ENCODE measurements around the gene COL26A1. TPM values are rescaled to one million over a fixed set of nuclear protein-coding genes. Genes with fewer than 3 reads are reported as not detected.

The COL26A1 gene
- polyA plus RNA-seq, 1 donor (not counting 4 experiments of a cell fraction or from before 2014, with no cell fraction given): not detected

DNA sequence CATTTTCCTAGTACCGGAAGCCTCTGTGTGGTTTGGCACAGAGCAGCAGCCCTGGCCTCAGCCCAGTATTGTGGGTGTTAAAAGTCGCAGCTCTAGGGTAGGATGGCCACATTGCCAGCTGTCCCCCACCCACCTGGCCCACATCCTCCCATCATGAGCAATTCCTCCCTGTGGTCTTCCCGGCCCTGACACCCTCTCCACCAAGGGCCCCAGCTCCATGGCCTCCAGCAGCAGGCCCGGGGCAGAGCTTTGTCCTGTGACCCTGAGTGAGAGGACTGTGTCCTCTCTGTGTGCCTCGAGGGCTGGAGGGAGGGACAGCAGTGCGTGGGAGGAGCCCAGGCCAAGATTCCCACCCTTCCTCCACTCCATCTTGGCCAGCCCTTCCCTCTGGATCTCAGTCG lies 172.7 kb downstream of the COL26A1 start:
- H4K20me1 ChIP-seq (ENCODE audit: control insufficient read depth, extremely low read depth, insufficient read depth, low read length): no peaks in the 10 kb centered on the region
- no peak for FAIRE-seq

DNA sequence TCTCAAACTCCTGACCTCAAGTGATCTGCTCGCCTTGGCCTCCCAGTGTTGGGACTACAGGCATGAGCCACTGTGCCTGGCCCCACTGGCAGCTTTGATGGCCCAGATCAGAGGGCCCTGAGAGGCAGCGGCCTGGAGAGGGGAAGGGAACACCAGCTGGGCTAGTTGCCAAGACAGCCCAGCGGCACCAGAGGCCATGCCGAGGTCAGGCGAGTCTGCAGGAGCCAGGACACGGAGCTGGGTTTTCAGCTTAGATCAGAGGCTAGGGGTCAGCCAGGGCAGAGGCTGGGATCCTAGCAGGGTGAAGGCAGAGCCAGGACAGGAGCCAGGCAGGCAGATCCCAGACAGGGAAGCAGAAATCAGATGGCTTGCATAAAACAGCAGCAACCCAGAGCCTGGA lies 173.6 kb downstream of the COL26A1 start:
- Histone ChIP-seq H3K27me3 (ENCODE audit: control insufficient read depth, extremely low read depth, insufficient read depth, low read length) (peaks cover 4% of the 10 kb centered on the region), H3K9me3 (ENCODE audit: control insufficient read depth, low read depth, low read length) (peaks cover 2% of the 10 kb centered on the region), H3K4me3 (ENCODE audit: control insufficient read depth in 2 of 3, extremely low read depth in 1 of 3, insufficient read depth in 2 of 3, low read depth in 1 of 3, low read length in 3 of 3) (no peak overlapping the region), H3K4me1 (ENCODE audit: control insufficient read depth, extremely low read depth, insufficient read depth, low read length) (no peaks in the 10 kb centered on the region), H3K27ac (ENCODE audit: control insufficient read depth, insufficient read depth, low read length) (no peak overlapping the region), H3K4me2 (ENCODE audit: control insufficient read depth, extremely low read depth, insufficient read depth, low read depth, low read length) (no peak overlapping the region), H3K79me2 (ENCODE audit: control insufficient read depth, insufficient read depth, low read length) (no peaks in the 10 kb centered on the region), H3K9me1 (ENCODE audit: control insufficient read depth, extremely low read depth, insufficient read depth, low read length) (no peaks in the 10 kb centered on the region), H2AFZ (ENCODE audit: control insufficient read depth, low read length) (no peak overlapping the region), H4K20me1 (ENCODE audit: control insufficient read depth, extremely low read depth, insufficient read depth, low read length) (no peaks in the 10 kb centered on the region), H3K36me3 (ENCODE audit: control insufficient read depth in 2 of 2, extremely low read depth in 1 of 2, insufficient read depth in 2 of 2, low read length in 2 of 2) (no peaks in the 10 kb centered on the region), H3K9ac (ENCODE audit: control insufficient read depth, extremely low read depth, insufficient read depth, low read length) (no peak overlapping the region)
- no peak for TF ChIP-seq EZH2 (IDR thresholded peaks at IDR 0.05; ENCODE audit: low read length)
- TF ChIP-seq, protein P1, sequence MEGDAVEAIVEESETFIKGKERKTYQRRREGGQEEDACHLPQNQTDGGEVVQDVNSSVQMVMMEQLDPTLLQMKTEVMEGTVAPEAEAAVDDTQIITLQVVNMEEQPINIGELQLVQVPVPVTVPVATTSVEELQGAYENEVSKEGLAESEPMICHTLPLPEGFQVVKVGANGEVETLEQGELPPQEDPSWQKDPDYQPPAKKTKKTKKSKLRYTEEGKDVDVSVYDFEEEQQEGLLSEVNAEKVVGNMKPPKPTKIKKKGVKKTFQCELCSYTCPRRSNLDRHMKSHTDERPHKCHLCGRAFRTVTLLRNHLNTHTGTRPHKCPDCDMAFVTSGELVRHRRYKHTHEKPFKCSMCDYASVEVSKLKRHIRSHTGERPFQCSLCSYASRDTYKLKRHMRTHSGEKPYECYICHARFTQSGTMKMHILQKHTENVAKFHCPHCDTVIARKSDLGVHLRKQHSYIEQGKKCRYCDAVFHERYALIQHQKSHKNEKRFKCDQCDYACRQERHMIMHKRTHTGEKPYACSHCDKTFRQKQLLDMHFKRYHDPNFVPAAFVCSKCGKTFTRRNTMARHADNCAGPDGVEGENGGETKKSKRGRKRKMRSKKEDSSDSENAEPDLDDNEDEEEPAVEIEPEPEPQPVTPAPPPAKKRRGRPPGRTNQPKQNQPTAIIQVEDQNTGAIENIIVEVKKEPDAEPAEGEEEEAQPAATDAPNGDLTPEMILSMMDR (optimal IDR thresholded peaks at IDR 0.05 in 1 of 3, IDR thresholded peaks at IDR 0.05 in 1 of 3, conservative IDR thresholded peaks at IDR 0.05 in 1 of 3; ENCODE audit: extremely low read depth in 1 of 3, insufficient read depth in 2 of 3, low read length in 3 of 3): no peak
- DNase-seq (ENCODE audit: low read depth, low spot score): no peak
- dilution Hi-C loops (cut with MboI; ENCODE audit: extremely low pct_ligation_motif_present, low sequenced_read_pairs): no loop called here
- FAIRE-seq: no peak

More for the DNA sequence above, 172.7 kb downstream of the COL26A1 start:
- Histone ChIP-seq H3K27ac (ENCODE audit: control insufficient read depth, insufficient read depth, low read length) (no peak overlapping the region), H3K36me3 (ENCODE audit: control insufficient read depth in 2 of 2, extremely low read depth in 1 of 2, insufficient read depth in 2 of 2, low read length in 2 of 2) (no peaks in the 10 kb centered on the region), H3K9me3 (ENCODE audit: control insufficient read depth, low read depth, low read length) (peaks cover 2% of the 10 kb centered on the region), H3K4me1 (ENCODE audit: control insufficient read depth, extremely low read depth, insufficient read depth, low read length) (no peaks in the 10 kb centered on the region), H2AFZ (ENCODE audit: control insufficient read depth, low read length) (no peak overlapping the region), H3K4me3 (ENCODE audit: control insufficient read depth in 2 of 3, extremely low read depth in 1 of 3, insufficient read depth in 2 of 3, low read depth in 1 of 3, low read length in 3 of 3) (no peak overlapping the region), H3K4me2 (ENCODE audit: control insufficient read depth, extremely low read depth, insufficient read depth, low read depth, low read length) (no peak overlapping the region), H3K27me3 (ENCODE audit: control insufficient read depth, extremely low read depth, insufficient read depth, low read length) (peaks cover 4% of the 10 kb centered on the region), H3K9me1 (ENCODE audit: control insufficient read depth, extremely low read depth, insufficient read depth, low read length) (no peaks in the 10 kb centered on the region), H3K9ac (ENCODE audit: control insufficient read depth, extremely low read depth, insufficient read depth, low read length) (no peak overlapping the region), H3K79me2 (ENCODE audit: control insufficient read depth, insufficient read depth, low read length) (no peaks in the 10 kb centered on the region)
- DNase-seq (ENCODE audit: low read depth, low spot score): no peak
- dilution Hi-C loops (cut with MboI; ENCODE audit: extremely low pct_ligation_motif_present, low sequenced_read_pairs): no loop called here
- TF ChIP-seq EZH2 (IDR thresholded peaks at IDR 0.05; ENCODE audit: low read length): no peak
- TF ChIP-seq, protein P1 (optimal IDR thresholded peaks at IDR 0.05 in 1 of 3, IDR thresholded peaks at IDR 0.05 in 1 of 3, conservative IDR thresholded peaks at IDR 0.05 in 1 of 3; ENCODE audit: extremely low read depth in 1 of 3, insufficient read depth in 2 of 3, low read length in 3 of 3): no peak

Measured in keratinocyte (primary cell).